ENCODE data around the gene ARHGAP22.

The ARHGAP22 gene

DNA sequence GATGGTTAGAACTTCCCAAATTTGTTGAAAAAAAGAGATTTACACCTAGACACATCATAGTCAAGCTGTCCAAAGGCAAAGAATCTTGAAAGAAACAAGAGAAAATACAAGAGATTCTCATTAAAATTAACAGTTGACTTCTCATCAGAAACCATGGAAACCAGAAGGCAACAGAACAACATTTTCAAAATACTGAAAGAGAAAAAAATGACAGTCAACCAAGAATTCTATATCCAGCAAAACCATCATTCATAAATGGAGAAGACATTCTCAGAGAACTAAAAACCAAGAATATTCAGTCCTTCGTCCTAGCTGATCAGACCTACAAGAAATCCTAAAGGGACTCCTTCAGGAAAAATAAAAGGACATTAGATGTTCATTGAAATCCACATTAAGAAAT is 90.6 kb downstream of the ARHGAP22 start:
- DNase-seq (ENCODE audit: low spot score) = no peak

DNA sequence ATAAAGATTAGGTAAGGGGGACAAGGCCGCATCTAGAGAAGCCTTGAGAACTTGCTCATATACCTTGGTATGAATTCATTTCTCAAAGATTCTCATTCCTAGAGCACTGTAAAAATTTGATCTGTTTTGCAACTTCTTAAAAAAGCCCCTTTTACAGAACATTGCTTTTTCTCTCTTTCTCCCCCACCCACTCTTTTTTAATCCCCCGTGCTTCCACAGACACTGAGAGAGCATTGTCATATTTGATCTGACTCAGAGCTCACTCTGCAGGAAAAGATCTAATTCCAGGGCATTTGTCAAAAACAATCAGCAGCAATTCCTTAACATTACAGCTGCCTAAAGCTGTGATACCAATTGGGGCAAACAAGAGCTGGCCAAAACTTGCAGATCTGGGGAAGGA is 92.0 kb downstream of the ARHGAP22 start:
- DNase-seq (ENCODE audit: low spot score) = peak; percentile 20

DNA sequence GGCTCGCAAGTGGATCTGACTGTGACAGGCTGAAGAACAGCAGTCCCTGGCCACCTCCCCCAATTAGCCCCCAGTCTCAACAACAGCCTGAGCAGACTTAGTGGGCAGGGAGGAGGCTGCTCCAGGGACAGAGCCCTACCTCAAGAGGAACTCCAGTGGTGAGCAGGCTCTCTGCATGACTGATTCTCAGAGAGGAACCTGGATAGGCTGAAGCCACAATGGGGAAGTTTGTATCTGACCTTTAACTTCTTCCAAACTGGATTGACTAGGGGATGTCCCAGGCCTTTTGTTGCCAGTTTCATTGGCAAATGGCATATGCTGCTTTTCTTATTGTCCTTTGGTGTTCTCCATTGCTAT is 93.0 kb downstream of the ARHGAP22 start:
- DNase-seq (ENCODE audit: low spot score) = peak; percentile 41

DNA sequence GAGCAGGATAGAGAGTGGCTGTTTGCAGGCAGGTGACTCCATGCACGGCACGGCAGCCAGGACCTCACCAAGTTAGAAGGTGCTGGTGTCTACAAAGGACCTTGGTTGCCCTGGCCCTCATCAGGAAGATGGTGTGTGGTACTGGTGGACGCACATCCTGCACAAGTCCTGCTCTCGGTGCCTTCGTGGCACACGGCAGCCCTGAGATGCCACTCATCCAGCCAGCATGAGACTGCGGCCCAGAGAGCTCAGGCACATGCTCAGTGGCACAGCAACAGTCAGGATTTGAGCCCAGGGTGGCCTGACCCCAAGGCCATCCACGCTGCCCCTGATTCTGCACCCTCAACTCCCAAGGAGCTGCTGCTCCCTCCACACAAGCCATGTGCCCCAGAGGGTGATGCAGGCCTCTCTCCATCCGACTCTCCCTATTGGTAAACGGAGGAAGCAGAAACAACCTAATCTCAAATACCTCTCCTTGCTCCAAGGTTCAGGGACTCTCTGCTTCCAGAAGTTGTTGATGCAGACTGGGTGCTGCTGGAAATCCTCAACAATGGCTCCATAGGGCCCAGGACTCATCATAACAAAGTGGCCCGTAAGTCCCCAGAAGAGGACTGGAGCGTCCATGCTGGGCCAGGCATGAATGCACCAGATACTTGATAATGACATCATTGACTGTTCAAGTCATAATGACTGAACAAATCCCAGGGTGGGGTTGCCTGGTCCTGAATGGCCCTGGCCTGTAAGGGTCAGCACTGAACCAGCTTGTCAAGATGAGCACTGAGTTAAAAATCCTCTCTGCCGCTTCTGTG is 93.6 kb downstream of the ARHGAP22 start:
- no peak for DNase-seq (ENCODE audit: low spot score)

DNA sequence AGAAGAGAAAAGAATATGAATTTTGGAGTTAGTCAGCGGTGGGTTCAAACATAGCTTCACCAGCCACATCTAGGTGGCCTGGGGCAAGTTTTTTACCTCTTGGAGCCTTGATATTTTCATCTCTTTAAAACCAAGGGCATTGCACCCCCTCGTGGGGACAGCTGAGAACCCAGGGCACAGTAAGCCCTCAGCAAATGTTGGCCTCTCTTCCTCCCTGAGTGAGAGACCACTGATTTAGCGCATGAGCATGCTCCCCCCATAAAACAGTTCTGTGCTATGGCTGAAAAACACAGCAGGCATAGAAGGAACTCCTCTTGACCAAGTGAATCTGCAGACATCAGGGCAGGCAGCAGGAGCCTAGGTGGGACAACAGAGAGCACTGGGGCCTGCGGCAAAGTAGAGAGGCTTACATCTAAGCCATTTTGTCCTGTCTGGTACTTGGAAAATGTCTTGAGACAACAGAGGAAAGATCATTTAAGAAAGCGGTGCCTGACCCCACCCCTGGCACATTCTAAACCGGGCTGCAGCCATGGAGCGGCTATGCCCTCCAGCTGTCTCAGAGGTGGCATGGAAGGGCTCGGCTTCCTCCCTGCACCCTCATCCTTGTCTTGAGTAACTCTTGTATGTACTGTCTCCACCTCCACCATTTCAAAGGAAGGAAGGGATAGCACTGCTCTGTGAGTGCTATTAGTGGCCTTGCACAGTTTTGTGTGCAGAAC is 94.7 kb downstream of the ARHGAP22 start:
- no peak for DNase-seq (ENCODE audit: low spot score)

DNA sequence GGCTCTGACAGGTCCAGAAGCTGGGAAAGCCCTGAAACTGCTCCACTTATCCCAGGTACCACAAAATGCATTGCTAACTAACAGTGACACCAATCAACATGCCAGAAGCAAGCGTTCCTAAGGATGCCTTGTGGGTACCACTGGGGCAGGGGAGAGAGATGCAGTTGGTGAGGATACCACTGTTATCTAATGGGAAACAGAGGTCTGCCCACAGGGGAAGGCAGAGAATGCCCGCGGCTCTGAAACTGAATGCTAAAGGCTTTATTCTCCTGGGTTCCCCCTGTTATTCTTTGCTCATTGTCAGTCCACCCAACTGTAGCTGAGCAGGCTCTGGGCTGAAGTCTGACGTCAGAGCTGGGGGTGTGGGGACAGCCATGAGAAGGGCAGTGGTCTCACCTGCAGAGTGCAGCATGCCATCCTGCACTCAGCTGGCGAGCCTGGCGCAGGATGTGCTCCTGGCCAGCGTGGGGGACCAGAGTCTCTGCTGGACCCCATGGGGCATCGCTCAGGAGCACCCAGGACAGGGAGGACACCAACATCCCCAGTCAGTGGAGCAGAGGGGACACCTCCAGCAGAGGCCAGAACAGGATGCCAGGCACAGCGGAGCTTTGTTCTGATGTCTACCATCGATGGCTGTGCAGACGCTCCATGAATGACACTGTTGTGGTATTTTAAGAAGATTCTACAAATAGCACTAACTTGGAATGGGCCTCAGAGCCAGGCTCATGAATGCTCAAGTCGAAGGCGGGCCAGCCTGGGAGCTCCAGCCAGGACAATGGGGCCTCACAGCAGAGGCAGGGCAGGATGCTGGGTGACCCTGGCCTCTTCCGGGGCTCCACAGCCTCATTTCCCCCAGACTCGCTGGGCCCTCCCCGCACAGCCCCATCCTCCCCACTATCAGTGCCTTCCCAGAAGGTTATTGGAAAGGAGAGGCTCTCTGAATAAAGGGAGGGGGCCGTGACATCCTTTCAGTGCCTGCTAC is 95.8 kb downstream of the ARHGAP22 start:
- no peak for DNase-seq (ENCODE audit: low spot score)

DNA sequence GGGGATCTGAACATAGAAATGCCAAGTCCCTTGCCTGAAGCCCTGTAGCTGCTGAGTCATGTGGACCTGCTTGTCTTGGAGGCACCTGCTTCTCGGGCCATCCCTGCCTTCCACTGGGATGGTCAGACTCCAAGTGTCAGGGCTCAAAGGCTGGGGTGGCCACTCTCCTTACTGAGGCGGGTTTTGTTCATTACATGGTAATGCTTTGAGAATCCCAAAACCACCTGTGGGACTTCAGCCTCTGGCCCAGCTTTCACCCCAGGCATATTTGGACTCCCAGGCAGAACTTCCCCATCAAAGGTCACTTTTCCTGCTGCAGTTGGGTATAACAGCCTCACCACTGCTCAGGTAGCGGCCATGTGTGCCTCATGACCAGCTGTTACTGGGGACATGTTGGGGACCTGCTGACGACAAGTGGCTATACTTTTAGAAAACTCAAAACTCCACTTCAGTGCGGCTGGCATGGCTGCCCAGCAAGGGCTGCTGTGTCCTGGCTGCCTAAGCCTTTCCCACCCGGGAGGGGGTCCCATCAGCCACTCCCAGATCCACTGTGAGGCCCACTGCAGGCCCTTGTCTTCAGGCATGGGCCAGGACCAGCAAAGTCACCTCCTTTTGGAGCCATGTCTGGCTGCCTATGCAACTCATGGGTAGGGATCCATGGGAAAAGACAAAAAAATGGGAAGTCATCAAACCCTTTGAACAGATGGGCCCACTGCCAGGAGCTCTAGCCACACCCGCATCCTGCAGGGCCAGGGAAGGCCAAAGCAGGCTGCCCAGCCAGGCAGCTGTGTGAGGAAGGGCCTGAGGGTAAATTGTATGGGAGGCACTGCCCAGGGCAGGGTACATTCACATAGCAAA is 96.7 kb downstream of the ARHGAP22 start:
- no peak for DNase-seq (ENCODE audit: low spot score)

DNA sequence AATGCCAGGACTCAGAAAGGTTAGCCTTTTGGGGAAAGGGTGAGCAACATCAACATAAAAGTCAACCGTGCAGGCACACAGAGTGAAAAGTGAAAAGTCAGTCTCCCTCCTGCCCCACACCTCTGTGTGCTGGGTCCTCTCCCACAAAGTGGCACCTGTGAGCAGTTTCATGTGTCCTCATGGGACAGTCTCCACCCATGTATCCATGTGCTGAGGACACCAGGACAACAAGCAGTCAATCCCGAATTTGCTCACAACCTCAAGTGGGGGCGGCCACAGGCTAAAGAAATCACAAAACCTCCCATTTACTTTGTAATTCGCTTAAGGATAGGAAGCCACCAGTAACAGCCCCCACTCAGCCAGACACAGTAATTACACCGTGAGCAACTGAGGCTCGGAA is 97.4 kb downstream of the ARHGAP22 start:
- no peak for DNase-seq (ENCODE audit: low spot score)

DNA sequence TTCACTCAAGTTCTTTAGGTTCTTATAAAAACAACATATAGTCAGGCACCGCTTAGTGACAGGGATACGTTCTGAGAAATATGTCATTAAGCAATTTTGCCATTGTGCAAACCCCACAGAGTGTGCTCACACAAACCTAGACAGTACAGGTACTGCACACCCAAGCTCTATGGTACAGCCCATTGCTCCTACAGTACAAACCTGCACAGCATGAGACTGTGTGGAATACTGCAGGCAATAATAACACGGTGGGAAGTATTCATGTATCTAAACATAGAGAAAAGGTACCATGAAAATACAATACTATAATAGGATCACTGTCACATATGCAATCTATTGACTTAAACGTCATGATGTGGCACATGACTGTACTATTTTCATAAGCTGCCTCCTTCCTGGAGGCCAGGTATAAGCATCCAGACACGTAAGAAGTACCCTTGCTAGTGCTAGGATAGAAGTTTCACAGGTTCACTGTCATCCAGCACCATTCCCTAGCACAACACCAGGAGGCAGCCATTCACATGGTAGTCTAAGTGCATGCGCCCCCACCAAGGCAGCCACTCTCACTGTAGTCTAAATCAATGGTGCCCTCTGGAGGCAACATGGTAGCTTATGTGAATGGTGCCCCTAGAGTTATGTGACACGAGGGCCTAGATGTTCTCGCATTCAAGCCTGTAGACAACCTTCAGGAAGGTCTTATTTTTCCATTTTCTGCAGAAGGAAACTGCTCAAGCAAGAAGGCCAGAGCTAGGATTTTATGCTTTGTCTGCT is 98.5 kb downstream of the ARHGAP22 start:
- no peak for DNase-seq (ENCODE audit: low spot score)

DNA sequence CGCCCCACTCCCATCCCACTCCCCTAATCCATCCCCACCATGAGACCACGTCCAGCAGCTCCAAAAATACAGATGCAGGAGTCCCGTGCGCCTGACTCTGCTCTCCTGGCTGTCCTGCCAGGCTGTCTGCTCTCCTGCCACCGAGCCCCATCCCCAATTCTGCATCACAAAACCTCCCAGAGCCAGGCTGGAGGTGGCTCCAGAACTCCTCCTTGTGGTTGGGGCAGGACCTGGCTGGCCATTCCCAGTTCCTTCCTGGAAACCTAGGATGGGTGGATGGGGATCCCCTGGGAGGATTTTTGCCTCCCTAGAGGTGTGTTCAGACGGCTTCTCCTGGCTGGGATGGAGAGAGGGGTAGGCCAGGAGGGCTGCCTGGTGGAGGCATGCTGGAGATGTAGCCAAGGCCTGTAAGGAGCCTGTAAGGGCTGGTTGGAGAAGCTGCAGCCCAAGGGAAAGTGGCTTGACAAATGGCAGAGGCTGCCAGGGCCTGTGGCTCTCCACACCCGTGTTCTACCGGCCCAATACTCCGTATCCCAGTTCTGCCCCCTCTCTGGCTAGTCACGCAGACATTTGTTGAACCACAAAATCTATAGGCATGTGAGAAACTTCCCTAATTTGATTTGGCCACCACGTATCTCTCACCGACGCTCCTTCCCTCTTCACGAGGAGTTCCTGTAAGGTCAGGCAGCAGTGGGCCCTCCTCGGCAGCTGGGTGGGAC is 99.3 kb downstream of the ARHGAP22 start:
- no peak for DNase-seq (ENCODE audit: low spot score)

DNA sequence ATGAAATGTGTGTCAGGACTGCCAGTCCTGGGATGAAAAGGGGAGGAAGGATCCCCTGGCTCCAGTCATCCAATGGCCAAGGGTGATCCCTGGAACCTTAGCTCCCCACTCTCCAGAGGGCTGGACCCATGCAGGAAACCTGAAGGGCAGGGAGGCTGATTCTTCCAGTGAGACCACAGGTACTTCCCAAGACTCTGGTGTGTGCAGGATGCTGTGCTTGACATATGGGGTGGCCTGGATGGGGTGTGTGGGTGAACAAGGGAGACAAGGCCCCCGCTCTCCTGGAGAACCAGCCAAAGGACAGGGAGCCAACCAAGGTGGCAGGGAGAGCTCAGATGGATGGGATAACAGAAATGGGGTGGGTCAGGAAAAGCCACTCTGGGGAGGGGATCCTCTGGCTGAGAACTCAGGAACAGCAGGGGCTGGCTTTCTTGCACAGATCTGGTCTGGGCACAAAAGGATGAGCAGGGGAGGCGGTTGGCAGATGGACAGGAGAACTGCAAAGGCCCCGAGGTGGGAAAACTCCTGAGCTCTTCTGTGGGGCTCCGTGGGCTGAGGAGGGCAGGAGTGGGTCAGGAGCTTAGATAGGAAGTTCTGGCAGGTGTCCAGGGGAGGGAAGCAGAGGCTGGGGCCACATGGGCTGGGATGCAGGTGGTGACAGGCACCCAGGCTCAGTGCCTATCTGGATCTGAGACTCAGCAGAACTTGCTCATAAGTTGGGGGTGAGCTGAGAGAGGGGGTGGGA is 100.6 kb downstream of the ARHGAP22 start:
- no peak for DNase-seq (ENCODE audit: low spot score)

DNA sequence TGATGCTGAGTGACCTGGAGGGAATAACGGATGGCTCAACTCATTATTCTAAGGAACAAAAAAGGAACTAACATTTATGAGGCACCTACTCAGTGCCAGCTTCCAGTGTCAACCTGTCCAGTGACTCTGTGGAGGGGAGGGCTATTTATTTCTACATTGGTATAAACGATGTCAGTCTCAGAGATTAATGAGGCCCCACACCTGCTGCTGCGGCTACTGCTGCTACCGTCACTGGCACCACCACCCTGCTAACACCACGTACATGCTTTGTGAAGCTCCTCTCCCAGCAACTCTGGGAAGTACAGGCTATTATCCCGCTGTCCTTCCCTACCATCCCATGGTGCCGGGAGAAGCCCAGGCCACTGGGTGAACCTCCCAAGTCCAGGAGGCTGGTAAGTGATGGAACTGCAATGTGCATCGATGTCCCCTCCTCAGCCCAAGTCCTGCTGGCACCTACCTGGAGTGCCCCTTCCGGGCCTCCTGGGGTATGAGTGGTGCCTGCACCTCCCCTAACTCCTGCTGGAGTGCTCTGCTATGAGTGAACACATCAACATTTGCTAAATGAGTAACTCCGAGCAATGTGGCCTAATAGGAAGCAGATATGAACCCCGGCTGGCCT is 101.5 kb downstream of the ARHGAP22 start:
- DNase-seq (ENCODE audit: low spot score) = no peak

DNA sequence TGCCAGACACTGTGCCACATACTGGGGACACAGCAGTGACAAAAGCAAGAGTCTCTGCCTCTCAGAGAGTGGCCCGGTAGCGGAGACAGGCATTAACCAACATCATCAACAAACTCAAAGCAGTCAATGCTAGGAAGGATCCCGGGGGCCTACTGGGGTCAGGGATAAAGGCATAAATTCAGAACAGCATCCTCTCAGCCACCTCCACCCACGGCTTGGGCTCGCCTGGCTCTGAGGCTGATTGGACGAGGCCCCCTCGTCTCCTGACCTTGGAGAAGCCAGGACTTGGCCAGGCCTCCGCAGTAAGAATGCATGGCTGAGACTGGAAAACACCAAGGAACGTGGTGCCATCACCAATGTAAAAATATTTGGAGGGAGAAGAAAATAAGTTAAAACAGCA is 102.1 kb downstream of the ARHGAP22 start:
- no peak for DNase-seq (ENCODE audit: low spot score)

DNA sequence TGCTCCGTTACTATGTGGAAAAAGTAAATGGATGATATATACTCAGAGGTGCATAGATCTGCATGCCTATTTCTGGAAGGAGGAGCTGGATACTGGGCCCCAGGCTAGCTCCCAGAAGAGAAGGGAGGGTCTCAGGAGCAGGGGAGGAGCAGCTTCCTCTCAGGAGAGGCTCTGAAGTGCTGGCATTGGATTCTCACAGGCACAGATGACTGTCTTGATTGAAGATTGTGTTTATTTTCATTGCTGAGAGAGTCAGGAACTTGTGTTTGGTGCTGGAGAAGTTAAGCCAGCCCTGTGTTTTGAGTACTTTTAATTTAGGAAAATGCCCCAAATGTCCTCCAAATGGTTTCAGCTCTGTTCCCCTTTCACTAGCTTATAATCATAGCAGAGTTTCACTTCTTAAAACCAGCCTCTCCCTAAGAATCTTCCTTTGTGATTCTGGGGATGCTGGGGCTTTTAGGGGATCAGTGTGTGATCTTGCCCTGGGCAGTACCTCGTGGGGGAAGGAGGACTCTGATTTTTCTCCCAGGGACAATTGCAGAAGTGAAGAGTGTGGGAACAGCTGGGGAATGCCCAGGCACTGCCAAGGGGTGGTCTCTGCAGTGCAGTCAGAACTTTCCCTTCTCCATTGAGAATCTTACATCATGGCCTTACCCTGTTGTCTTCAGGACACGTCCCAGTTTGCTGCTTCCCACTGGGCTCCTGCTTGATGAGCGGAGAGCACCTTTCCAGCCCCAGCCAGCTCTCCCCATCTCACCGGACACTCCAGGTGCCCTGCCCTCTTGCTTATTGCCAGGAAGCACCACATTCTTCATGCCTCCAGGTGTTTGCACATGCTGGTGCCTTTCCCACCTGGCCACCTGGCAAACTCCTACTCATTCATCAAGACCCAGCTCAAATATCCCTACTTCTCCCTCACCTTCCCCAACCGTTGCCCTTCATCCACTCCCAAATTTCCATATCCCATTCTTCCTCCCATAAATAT is 102.8 kb downstream of the ARHGAP22 start:
- DNase-seq (ENCODE audit: low spot score) = no peak

DNA sequence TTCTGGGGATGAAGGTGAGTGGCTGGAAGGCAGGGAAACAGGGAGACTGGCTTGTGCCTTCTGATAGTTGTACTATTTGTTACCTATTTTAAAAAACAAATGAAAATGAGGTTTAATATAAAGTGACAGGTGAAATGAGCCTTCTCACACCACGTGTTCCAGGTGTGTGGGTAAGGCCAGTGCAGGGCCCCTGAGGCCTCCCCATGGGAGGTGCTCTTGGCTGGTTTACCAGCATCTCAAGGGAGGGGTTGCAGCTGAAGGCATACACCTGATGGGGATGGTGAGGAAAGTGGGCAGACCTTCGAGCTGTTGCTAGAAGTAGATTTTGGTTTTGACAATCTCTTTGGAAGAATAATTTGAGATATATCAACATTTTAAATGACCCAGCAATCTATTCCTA is 103.6 kb downstream of the ARHGAP22 start:
- DNase-seq (ENCODE audit: low spot score) = no peak

DNA sequence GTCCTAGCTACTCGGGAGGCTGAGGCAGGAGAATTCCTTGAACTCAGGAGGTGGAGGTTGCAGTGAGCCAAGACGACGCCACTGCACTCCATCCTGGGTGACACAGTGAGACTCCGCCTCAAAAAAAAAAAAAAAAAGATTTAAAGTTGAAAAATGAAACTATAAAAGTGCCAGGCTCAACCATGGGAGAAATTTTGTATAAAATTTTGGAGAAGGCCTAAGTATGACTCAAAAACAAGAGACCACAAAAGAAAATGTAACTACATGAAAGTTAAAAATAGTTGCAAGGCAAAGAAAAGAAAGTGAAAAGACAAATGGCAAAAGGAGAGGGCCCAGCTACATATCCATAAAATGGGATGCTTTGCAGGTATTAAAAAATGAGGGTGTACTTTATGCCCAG is 104.1 kb downstream of the ARHGAP22 start:
- no peak for DNase-seq (ENCODE audit: low spot score)

DNA sequence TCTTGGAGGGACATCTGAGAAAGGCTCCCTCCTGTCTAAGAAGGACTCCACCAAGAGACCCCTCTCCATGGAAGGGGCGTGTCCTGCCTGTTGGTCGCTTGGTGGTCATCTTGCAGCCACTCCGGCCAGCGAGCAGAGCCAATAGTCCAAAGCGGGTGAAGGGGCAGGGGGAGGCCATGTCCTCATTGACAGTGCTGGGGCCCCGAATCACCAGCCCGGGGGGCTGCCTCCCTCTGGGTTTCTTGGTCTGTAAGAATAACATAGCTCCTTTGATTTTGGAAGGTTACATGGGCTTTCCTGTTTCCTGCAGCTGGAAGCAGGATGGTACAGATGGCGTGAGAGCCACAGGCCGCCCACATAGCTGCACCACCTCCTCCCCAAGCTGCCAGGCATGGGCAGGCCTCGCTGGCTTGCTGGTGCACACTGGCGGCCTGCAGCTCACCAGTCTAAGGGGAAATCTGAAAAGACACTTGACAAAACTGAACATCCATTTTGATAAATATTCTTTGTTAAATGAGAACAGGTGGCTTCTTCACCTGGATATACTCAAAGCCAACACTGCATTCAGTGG is 105.8 kb downstream of the ARHGAP22 start:
- DNase-seq (ENCODE audit: low spot score) = no peak

Measured in SK-N-DZ (cell line).